Spleen (tissue), 11 donors: Measurements from ENCODE around the gene RGMB. TPM values are rescaled to one million over a fixed set of nuclear protein-coding genes. Genes with fewer than 3 reads are reported as not detected.
A peak's percentile ranks its signal among the peaks of the same experiment; 100 is the strongest.

Source experiments
- DNase-seq: peaks from one replicate; pipeline ENCODE4 v3.0.0-alpha.2; 2020
- H3K27ac ChIP-seq, 8 donors: fragments of 200-600 bp; sonication (generic) in 7 of 8; 1 replicate in 4 of 8; 2 replicates in 4 of 8; pipeline versions ENCODE4 v1.5.0 to v1.8.0; 2016 to 2021; ENCODE audit warnings: inconsistent platforms in 4 of 8, mild to moderate bottlenecking in 4 of 8, moderate library complexity in 1 of 8
- H3K27me3 ChIP-seq, 7 donors: fragments of 200-600 bp; sonication (generic) in 6 of 7; replicated peaks in 1 of 7; 1 replicate in 4 of 7; 2 replicates in 3 of 7; pipeline versions ENCODE4 v1.5.0 to v1.8.0; 2016 to 2021; ENCODE audit warnings: inconsistent platforms in 3 of 7, mild to moderate bottlenecking in 1 of 7
- H3K36me3 ChIP-seq, 6 donors: fragments of 200-600 bp; sonication (generic) in 5 of 6; 1 replicate in 4 of 6; 2 replicates in 2 of 6; pipeline versions ENCODE4 v1.5.0 to v1.8.0; 2016 to 2021; ENCODE audit warnings: inconsistent platforms in 2 of 6
- H3K4me1 ChIP-seq, 6 donors: fragments of 200-600 bp; sonication (generic) in 5 of 6; 1 replicate in 3 of 6; 2 replicates in 3 of 6; pipeline versions ENCODE4 v1.5.0 to v1.8.0; 2016 to 2021; ENCODE audit warnings: inconsistent platforms in 3 of 6
- H3K4me3 ChIP-seq, 8 donors: fragments of 200-600 bp; sonication (generic) in 7 of 8; 1 replicate in 4 of 8; 2 replicates in 4 of 8; pipeline versions ENCODE4 v1.5.0 to v1.8.0; 2016 to 2021; ENCODE audit warnings: inconsistent platforms in 4 of 8, mild to moderate bottlenecking in 4 of 8, moderate library complexity in 2 of 8
- H3K9me3 ChIP-seq, 8 donors: fragments of 200-600 bp; sonication (generic) in 7 of 8; 1 replicate in 4 of 8; 2 replicates in 4 of 8; pipeline versions ENCODE4 v1.5.0 to v1.8.0; 2016 to 2021; ENCODE audit warnings: inconsistent platforms in 4 of 8
- CTCF ChIP-seq, 11 experiments: fragments of 200-600 bp in 7 of 11; fragments of 450-650 bp in 4 of 11; sonication (generic) in 4 of 11; IDR thresholded peaks in 8 of 11; conservative IDR thresholded peaks in 3 of 11; 1 replicate in 7 of 11; 2 replicates in 4 of 11; pipeline versions ENCODE4 v1.4.0 to v1.8.0; 2016 to 2021; ENCODE audit warnings: antibody characterized with exemption in 11 of 11, inconsistent platforms in 4 of 11, mild to moderate bottlenecking in 1 of 11
- POLR2A ChIP-seq, 3 donors: fragments of 450-650 bp; IDR thresholded peaks; one replicate each; pipeline ENCODE4 v1.5.1; 2017; ENCODE audit warnings: antibody characterized with exemption in 3 of 3, mild to moderate bottlenecking in 1 of 3
- POLR2AphosphoS5 ChIP-seq, 3 donors: sonication (generic); formaldehyde crosslinking; IDR thresholded peaks; one replicate each; pipeline ENCODE4 v1.5.1; 2017; ENCODE audit warnings: antibody characterized with exemption in 3 of 3
- WGBS, 5 donors: extraction: QIAGEN DNeasy Blood & Tissue Kit in 3 of 5; methylation state at CpG; one replicate each; pipeline versions ENCODE4 v1.1.5 to v1.1.7; 2013 to 2018; 5-methylcytosine and 5-hydroxymethylcytosine counted together
- intact Hi-C: fragments of 100-400 bp; cut with DNase I; formaldehyde crosslinking; loops from one replicate; pipeline ENCODE4 v1.15.0; 2023; ENCODE audit warnings: low total_unique reads
- polyA plus RNA-seq, 3 donors: library from polyadenylated mRNA; stranded (reverse); fragments of 200-250 nt; gene quantifications; one replicate each; pipeline ENCODE4 v1.2.1, GENCODE V29; 2013
- total RNA-seq, 7 donors: library from RNA; depleted of rRNA in 3 of 7; stranded (reverse); fragments of >200 nt in 3 of 7; fragmentation: NEBNext Ultra II Directional in 4 of 7; extraction: Animal tissue kit (Norgen Biotek cat#: 25700) in 4 of 7; gene quantifications; one replicate each; pipeline versions ENCODE4 v1.1.0 to v1.2.1, GENCODE V29; 2016 to 2021
- donor health status: healthy with polysubstance abuse.
- donor health status: DM: no; HTN: no; CAD: no; lungs with moderate emphysema.
- donor health status: DM: no; HTN: no; CAD: no.
- donor health status: Bipolar disorder and iron deficiency.
- donor health status: healthy.
- donor health status: DM: no; HTN: no; CAD: no.
- donor health status: DM: yes; HTN: yes; CAD: no.

RGMB gene
- total and polyA plus RNA-seq, 10 donors = 2.1 to 22.9 (median 14.5) TPM

GRCh38 chr5:98843481-98843880 lies 70.0 kb downstream of the RGMB start:
- Histone ChIP-seq H3K27ac (no peak overlapping the region), H3K36me3 (no peaks in the 10 kb centered on the region), H3K27me3 (no peaks in the 10 kb centered on the region), H3K4me1 (no peaks in the 10 kb centered on the region), H3K4me3 (no peak overlapping the region), H3K9me3 (peaks cover 0 to 19% (median 17%) of the 10 kb centered on the region in 8 donors)
- intact Hi-C loops = no loop called here
- WGBS, 5 donors = 91 to 97% (median 94%) methylated on average over 3 of the region's 3 CpGs
- no peak for TF ChIP-seq POLR2AphosphoS5 (IDR thresholded peaks at IDR 0.05)
- no peak for TF ChIP-seq CTCF (IDR thresholded peaks at IDR 0.05 in 8 of 11, conservative IDR thresholded peaks at IDR 0.05 in 3 of 11)
- TF ChIP-seq POLR2A (IDR thresholded peaks at IDR 0.05) = no peak
- no peak for DNase-seq

GRCh38 chr5:98844865-98845264 lies 71.4 kb downstream of the RGMB start:
- intact Hi-C loops = no loop called here
- TF ChIP-seq POLR2A (IDR thresholded peaks at IDR 0.05) = no peak
- no peak for TF ChIP-seq POLR2AphosphoS5 (IDR thresholded peaks at IDR 0.05)
- no peak for TF ChIP-seq CTCF (IDR thresholded peaks at IDR 0.05 in 8 of 11, conservative IDR thresholded peaks at IDR 0.05 in 3 of 11)
- no peak for DNase-seq
- no peaks in the 10 kb centered on the region for H3K4me1 ChIP-seq
- H3K9me3 ChIP-seq = peaks cover 0 to 19% (median 17%) of the 10 kb centered on the region in 8 donors
- 86 to 98% (median 95%) methylated on average over 6 of the region's 6 CpGs for WGBS, 5 donors
- no peaks in the 10 kb centered on the region for H3K36me3 ChIP-seq
- H3K4me3 ChIP-seq = no peak overlapping the region
- H3K27ac ChIP-seq = no peak overlapping the region
- H3K27me3 ChIP-seq = no peaks in the 10 kb centered on the region

- Histone ChIP-seq H3K4me3 (no peak overlapping the region), H3K9me3 (peaks cover 0 to 19% (median 17%) of the 10 kb centered on the region in 8 donors), H3K27ac (no peak overlapping the region), H3K36me3 (no peaks in the 10 kb centered on the region), H3K4me1 (no peaks in the 10 kb centered on the region), H3K27me3 (no peaks in the 10 kb centered on the region)
- peak in 1 of 3 donors; percentile 41 for TF ChIP-seq POLR2AphosphoS5 (IDR thresholded peaks at IDR 0.05)
- no peak for TF ChIP-seq CTCF (IDR thresholded peaks at IDR 0.05 in 8 of 11, conservative IDR thresholded peaks at IDR 0.05 in 3 of 11)
- no peak for TF ChIP-seq POLR2A (IDR thresholded peaks at IDR 0.05)
- peak; percentile 40 for DNase-seq
- intact Hi-C loops = no loop called here
- 94 to 99% (median 96%) methylated on average over 5 to 8 of the region's 8 CpGs for WGBS, 5 donors
Observed at GRCh38 chr5:98845878-98846277, 72.4 kb downstream of the RGMB start.

Other genes starting within 250 kb of the RGMB start
- gene CHD1, start 155.3 kb downstream of the RGMB start, total RNA-seq = 100 to 1,000 TPM in 2 of 7 donors, 10 to 100 TPM in 5; 58.8 to 118 (median 75.8) TPM
- gene CHD1, start 155.3 kb downstream of the RGMB start, polyA plus RNA-seq = 10 to 100 TPM; 17.3 to 33.3 (median 20.5) TPM